ENCODE data around the gene SLC25A42.
"Not testable (repeated sequence)": the region's sequence is repeated elsewhere in the genome, so short reads cannot be mapped to it uniquely, and the experiment has no call there.

SLC25A42 gene

DNA sequence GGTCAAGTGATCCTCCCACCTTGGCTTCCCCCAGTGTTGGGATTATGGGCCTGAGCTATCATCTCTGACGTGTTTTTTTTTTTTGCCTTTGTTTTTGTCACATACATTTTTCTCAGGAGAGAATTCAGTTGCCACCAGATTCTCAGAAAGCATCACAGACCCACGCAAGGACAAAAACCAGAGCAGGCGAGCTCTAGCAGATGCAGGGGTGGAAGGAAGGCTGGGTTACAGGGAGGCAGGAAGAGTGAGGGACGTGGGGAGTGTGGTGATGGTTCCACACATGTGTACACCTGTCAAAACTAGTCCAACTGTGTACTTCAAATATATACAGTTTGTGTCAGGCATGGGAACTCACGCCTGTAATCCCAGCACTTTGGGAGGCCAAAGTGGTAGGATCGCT is 70.2 kb downstream of the SLC25A42 start:
- no peak for DNase-seq (ENCODE audit: low read depth in 2 of 2, low spot score in 1 of 2)

GRCh38 chr19:19134687-19135158 is 70.9 kb downstream of the SLC25A42 start:
- DNase-seq (ENCODE audit: low read depth in 2 of 2, low spot score in 1 of 2) = no peak

DNA sequence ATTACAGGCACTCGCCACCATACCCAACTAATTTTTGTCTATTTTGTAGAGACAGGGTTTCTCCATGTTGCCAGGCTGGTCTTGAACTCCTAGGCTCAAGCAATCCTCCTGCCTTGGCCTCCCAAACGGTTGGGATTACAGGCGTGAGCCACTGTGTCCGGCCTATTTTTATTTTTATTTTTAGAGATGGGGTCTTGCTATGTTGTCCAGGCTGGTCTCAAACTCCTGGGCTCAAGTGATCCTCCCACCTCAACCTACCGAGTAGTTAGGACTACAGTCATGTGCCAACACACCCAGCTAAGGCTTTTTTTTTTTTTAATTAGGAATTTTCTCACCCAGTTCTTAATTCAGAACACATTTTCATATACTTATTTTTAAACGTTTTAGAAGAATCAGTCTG is 71.9 kb downstream of the SLC25A42 start:
- DNase-seq (ENCODE audit: low read depth in 2 of 2, low spot score in 1 of 2) = not testable (repeated sequence)

- no peak for DNase-seq (ENCODE audit: low read depth in 2 of 2, low spot score in 1 of 2)
These were observed 73.8 kb downstream of the SLC25A42 start for GRCh38 chr19:19137556-19138108.

- peak; percentile 83 to 91 for DNase-seq (ENCODE audit: low read depth in 2 of 2, low spot score in 1 of 2)
These were observed 74.6 kb downstream of the SLC25A42 start, which contains the start of gene TMEM161A for GRCh38 chr19:19138109-19138981. Gene TMEM161A (minus strand): TSS chr19:19138478. CDS start chr19:19138428, 50 bp downstream.

DNA sequence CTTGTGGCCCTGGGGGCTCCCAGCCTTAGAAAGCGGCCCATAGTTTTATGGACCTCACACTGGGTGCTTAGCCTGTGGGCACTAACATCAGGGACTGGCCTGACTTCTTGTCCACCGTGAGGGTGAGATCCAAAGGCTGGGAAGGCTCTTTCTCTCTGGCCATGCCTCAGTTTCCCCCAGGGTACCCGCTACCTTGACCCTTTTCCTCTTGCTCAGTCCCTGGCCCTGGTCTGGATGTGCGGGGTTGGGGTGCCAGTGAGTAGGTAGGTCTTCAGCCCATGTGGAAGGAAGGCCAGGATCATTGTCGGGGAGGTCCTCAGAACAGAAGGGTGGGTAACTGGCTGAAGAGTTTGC is 76.1 kb downstream of the SLC25A42 start:
- no peak for DNase-seq (ENCODE audit: low read depth in 2 of 2, low spot score in 1 of 2)

- DNase-seq (ENCODE audit: low read depth in 2 of 2, low spot score in 1 of 2) = no peak
These were observed 76.7 kb downstream of the SLC25A42 start for GRCh38 chr19:19140476-19140875.

GRCh38 chr19:19142347-19142746 is 78.6 kb downstream of the SLC25A42 start:
- no peak for DNase-seq (ENCODE audit: low read depth in 2 of 2, low spot score in 1 of 2)

DNA sequence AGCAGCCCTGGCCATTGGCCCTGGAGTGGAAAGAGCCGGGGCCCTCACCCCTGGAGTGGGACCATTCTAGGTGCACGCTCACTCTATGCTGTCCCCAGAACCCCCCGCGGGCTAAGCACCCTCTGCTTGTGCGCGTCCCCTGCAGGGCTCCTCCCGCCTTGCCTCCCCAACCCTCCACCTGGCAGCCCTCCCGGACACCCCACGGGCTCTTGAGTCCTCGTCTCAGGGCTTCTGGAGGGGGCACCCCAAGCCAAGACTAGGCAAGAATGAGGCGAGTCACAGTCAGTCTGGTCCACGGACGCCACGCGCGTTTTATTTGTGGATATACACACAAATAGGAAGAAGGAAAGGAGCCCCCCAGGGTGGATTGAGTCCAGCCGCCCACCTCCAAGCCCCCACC is 81.5 kb downstream of the SLC25A42 start:
- DNase-seq (ENCODE audit: low read depth in 2 of 2, low spot score in 1 of 2) = no peak

GRCh38 chr19:19145684-19146608 is 82.2 kb downstream of the SLC25A42 start:
- DNase-seq (ENCODE audit: low read depth in 2 of 2, low spot score in 1 of 2) = peak; percentile 71 to 83

GRCh38 chr19:19146865-19147264 is 83.1 kb downstream of the SLC25A42 start:
- no peak for DNase-seq (ENCODE audit: low read depth in 2 of 2, low spot score in 1 of 2)

- DNase-seq (ENCODE audit: low read depth in 2 of 2, low spot score in 1 of 2) = no peak
These were observed 83.5 kb downstream of the SLC25A42 start for GRCh38 chr19:19147344-19147743.

DNA sequence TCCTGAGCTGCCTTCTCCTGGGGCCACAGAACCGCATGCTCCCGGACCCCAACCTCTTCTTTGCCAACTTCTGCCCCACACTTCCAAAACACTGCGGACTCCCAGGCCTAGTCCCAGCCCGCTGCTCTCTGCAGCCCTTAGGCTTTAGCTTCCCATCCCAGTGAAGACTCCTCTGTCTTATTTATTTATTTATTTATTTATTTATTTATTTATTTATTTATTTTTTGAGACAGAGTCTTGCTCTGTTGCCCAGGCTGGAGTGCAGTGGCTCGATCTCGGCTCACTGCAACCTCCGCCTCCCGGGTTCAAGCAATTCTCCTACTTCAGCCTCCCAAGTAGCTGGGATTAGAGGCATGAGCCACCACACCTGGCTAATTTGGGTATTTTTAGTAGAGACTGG is 84.7 kb downstream of the SLC25A42 start:
- DNase-seq (ENCODE audit: low read depth in 2 of 2, low spot score in 1 of 2) = not testable (repeated sequence)

- DNase-seq (ENCODE audit: low read depth in 2 of 2, low spot score in 1 of 2) = no peak
These were observed 85.6 kb downstream of the SLC25A42 start for GRCh38 chr19:19149435-19149834.

DNA sequence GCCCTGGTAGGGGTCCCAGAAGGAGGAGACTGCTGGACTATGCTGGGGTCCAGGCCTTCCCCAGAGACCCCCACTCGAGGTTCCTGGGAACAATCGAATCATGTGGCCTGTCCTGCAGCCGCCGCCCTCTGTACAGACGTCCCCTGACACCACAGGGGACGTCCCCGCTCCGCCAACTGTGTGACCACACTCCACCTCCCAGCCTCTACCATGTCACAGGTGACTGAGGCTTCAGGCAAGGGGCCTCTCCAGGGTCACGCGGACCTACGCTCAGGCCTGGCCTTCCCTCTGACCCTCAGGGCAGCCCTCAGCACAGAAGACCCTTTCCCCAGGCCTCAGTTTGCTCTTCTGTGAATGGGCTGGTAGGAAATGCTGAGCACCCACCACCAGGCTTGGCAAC is 87.6 kb downstream of the SLC25A42 start:
- DNase-seq (ENCODE audit: low read depth in 2 of 2, low spot score in 1 of 2) = no peak

DNA sequence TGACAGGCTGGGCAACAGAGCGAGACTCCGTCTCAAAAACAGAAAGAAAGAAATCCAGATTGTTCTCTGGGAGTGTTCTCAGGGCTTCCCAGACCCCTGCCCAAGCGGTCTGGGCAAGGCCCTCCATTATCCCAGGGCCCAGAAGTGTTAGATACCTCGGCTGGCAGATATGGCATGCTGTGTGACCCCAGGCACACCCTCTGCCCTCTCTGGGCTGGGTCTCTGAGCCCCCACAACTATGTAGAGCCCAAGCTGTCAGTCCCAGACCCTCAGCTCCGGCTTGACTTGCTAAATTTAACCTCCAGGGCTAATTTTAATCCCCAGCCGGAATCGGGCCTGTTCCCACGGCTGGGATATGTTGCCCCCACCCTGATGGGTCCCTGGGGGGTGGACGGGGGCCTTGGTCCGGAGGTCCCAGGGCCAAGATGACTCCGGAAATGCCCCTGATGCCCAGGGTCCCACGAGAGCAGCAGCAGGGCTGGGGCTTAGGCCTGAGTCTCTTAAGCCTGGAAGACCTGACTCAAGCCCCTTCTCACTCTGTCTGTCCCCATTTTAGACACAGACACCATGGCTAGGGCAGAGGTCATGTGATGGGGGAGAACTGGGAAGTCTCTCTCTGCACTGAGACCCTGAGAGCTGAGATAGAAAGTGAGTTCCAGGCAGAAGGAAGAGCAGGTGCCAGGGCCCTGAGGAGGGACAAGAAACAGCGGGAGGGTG is 89.0 kb downstream of the SLC25A42 start:
- no peak for DNase-seq (ENCODE audit: low read depth in 2 of 2, low spot score in 1 of 2)

GRCh38 chr19:19154768-19155494 is 91.1 kb downstream of the SLC25A42 start:
- DNase-seq (ENCODE audit: low read depth in 2 of 2, low spot score in 1 of 2) = no peak

GRCh38 chr19:19155495-19156219 is 91.9 kb downstream of the SLC25A42 start:
- DNase-seq (ENCODE audit: low read depth in 2 of 2, low spot score in 1 of 2) = no peak

GRCh38 chr19:19157808-19158207 is 94.0 kb downstream of the SLC25A42 start:
- no peak for DNase-seq (ENCODE audit: low read depth in 2 of 2, low spot score in 1 of 2)
